ENCODE measurements around the gene DDAH2.

DNA sequence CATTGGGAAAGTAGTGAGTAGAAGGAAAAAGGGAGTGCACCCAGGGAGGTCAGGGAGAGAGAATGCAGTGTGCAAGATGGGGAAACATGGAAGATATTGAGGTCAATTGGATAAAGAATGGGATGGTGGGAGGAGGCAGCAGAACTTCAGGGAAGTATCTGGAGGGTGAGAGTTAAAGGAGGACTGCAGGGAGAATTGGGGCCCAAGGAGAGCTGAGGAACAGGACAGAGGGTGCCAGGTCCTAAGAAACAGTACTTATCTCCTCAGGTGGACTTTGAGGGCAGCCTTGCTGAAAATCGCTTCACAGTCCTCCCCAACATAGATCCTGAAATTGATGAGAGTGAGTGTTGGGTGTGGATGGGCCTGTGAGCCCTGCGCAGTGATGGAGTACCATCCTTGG, 29.2 kb upstream of the DDAH2 start:
- TF ChIP-seq, protein P1, sequence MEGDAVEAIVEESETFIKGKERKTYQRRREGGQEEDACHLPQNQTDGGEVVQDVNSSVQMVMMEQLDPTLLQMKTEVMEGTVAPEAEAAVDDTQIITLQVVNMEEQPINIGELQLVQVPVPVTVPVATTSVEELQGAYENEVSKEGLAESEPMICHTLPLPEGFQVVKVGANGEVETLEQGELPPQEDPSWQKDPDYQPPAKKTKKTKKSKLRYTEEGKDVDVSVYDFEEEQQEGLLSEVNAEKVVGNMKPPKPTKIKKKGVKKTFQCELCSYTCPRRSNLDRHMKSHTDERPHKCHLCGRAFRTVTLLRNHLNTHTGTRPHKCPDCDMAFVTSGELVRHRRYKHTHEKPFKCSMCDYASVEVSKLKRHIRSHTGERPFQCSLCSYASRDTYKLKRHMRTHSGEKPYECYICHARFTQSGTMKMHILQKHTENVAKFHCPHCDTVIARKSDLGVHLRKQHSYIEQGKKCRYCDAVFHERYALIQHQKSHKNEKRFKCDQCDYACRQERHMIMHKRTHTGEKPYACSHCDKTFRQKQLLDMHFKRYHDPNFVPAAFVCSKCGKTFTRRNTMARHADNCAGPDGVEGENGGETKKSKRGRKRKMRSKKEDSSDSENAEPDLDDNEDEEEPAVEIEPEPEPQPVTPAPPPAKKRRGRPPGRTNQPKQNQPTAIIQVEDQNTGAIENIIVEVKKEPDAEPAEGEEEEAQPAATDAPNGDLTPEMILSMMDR (IDR thresholded peaks at IDR 0.05): no peak
- TF ChIP-seq POLR2A (IDR thresholded peaks at IDR 0.05): no peak
